ENCODE data around the gene LTBP3. TPM values are rescaled to one million over a fixed set of nuclear protein-coding genes. Genes with fewer than 3 reads are reported as not detected.

Gene LTBP3
- polyA plus RNA-seq, 4 donors, result 96.6 to 137 (median 122) TPM

DNA sequence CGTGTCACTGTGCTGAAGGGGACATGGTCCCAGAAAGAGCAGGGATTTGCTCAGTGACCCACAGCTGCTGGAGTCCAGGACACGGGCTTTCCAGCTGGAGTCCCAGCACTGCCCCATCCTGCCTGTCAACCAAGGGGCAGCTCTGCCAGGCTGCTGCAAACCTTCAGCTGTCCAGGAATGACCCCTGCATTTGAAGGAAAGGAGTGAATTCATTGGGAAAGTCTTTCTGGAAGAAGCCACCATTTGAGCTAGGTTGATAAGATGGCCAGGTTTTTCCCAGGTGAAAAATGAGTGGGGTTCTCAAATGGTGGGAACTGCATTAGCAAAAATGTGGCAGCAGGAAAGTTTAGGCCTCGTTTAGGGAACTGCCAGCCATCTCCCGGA, 28.1 kb upstream of the LTBP3 start:
- no peak for DNase-seq (ENCODE audit: low read depth in 4 of 4, low spot score in 3 of 4)

GRCh38 chr11:65585396-65586246, 27.5 kb upstream of the LTBP3 start:
- no peak for DNase-seq (ENCODE audit: low read depth in 4 of 4, low spot score in 3 of 4)

DNA sequence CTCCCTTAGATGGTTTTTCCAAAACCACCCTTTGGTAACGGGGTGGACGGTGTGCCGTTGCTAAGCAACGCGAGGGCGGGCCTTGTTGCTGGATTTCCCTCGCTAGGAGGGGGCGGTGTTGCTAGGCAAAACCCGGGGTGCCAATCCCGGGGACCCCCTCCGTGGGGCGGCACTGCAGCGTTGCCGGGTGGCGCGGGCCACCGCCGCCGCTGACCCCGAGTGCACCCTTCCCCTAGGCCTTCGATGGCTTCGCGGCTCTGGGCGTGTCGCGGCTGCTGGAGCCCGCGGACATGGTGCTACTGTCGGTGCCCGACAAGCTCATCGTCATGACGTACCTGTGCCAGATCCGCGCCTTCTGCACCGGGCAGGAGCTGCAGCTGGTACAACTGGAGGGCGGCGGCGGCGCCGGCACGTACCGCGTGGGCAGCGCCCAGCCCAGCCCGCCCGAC, 26.6 kb upstream of the LTBP3 start:
- DNase-seq (ENCODE audit: low read depth in 4 of 4, low spot score in 3 of 4), result no peak

DNA sequence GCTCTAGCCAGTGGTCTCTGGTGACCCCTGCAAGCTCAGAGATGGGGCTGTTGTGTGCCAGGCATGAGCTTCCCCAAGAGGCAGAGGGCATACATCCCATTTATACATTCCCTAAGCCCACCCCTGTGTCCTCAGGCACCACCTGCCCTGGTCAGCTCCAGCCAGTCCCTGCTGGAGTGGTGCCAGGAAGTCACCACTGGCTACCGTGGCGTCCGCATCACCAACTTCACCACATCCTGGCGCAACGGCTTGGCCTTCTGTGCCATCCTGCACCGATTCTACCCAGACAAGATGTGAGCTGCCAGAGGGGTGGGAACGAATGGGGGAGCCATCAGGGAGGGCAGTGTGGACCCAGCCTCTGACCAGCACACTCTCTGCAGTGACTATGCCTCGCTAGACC, 25.9 kb upstream of the LTBP3 start:
- DNase-seq (ENCODE audit: low read depth in 4 of 4, low spot score in 3 of 4), result no peak

DNA sequence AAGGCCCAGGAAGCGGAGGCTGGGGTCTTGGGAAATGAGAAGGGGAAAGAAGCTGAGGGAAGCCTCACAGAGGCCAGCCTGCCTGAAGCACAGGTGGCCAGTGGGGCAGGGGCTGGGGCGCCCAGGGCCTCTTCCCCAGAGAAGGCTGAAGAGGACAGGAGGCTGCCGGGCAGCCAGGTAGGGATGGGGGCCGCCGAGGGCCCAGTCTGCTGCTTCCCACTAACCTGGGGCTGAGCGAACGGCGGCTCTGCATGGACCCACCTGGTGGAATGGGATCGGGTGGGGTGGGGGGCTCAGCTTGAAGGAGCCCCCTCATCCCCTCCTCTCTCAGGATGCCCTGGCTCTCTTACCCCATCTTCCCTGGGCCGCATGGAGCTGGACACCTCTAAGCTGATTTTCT, 25.4 kb upstream of the LTBP3 start:
- no peak for DNase-seq (ENCODE audit: low read depth in 4 of 4, low spot score in 3 of 4)

DNA sequence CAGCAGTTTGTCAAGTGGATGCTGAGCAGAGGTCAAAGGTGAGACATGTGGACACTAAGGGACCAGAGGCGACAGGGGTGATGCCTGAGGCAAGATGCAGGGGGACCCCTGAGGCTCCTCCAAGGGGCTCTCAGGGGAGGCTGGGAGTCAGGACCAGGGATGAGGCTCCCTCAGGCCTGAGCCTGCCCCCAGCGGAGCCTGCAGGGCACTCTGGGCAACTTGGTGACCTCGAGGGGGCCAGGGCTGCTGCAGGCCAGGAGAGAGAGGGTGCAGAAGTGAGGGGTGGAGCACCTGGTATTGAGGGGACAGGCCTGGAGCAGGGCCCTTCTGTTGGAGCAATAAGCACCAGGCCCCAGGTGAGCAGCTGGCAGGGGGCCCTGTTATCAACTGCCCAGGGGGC, 23.8 kb upstream of the LTBP3 start:
- no peak for DNase-seq (ENCODE audit: low read depth in 4 of 4, low spot score in 3 of 4)

DNA sequence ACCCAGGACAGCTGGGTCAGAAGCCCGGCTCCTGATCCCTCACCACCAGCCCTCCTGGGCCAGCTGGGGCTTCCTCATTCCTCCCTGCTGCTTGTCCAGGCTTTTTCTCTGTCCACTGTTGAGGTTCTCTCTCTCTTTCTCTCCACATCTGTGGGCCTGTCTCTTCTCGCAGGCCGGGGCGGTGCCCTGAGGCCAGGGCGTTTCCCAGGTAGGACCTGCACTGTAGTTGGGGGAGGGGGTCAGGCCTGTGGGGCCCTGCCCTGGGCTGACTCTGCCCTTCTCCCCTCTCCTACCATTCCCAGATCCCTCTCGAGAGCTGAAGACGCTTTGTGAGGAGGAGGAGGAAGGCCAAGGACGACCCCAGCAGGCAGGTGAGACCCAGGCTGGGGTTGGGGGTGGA, 22.6 kb upstream of the LTBP3 start:
- no peak for DNase-seq (ENCODE audit: low read depth in 4 of 4, low spot score in 3 of 4)

GRCh38 chr11:65580031-65580692, 22.0 kb upstream of the LTBP3 start:
- DNase-seq (ENCODE audit: low read depth in 4 of 4, low spot score in 3 of 4), result no peak

GRCh38 chr11:65579291-65579690, 21.1 kb upstream of the LTBP3 start:
- DNase-seq (ENCODE audit: low read depth in 4 of 4, low spot score in 3 of 4), result no peak

DNA sequence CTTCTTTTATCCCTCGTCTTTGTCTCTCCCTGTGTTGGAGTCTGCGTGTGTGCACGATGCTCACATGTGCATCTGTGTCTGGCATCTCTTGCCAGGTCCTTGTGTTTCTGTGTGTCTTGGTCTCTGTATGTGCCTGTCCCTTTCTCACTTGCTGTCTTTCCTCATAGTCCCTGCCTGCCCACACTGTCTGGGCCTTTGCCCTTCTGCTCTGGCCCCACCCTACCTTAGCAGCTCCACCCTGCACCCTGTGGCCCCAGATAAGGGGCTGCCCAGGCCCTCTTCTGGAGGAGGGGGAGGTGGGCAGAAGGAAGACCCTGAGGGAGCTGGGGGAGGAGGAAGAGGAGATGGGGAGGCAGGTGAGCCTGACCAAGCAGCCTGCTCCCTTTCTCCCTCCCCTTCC, 20.5 kb upstream of the LTBP3 start:
- no peak for DNase-seq (ENCODE audit: low read depth in 4 of 4, low spot score in 3 of 4)

DNA sequence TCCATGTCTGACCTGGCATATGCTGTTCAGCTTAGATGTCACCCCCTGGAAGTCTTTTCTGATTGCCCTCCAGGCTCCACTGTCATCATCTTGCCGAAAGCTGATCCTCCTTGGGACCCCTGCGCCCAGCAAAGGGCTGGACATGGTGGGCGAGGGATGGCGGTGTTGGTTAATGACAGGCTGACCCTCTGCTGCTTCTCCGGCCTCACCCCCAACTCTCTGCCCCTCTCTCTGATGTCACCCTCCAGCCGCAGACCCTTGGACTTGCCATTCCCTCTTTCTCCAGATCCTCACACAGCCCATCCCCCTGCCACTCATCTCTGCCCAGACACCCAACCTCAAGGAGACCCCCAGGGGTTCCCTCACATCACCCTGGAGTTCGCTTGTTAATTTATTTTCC, 20.0 kb upstream of the LTBP3 start:
- no peak for DNase-seq (ENCODE audit: low read depth in 4 of 4, low spot score in 3 of 4)

DNA sequence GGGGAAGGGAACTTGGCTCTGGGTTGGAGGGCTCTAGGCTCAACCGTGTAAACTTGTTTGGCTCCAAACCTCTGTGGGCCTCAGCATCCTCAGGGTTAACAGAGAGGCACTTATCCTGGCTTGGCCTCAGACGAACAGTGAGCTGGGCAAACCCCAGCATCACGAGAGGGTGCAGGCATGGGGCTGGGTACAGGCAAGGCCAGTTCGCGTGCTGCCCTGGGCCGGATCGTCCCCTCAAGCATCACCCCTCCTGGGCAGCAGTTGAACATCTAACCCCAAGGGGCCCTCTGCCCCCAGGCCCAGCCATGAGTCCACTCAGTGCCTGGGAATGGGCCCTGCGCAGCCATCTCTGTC, 19.6 kb upstream of the LTBP3 start:
- no peak for DNase-seq (ENCODE audit: low read depth in 4 of 4, low spot score in 3 of 4)

DNA sequence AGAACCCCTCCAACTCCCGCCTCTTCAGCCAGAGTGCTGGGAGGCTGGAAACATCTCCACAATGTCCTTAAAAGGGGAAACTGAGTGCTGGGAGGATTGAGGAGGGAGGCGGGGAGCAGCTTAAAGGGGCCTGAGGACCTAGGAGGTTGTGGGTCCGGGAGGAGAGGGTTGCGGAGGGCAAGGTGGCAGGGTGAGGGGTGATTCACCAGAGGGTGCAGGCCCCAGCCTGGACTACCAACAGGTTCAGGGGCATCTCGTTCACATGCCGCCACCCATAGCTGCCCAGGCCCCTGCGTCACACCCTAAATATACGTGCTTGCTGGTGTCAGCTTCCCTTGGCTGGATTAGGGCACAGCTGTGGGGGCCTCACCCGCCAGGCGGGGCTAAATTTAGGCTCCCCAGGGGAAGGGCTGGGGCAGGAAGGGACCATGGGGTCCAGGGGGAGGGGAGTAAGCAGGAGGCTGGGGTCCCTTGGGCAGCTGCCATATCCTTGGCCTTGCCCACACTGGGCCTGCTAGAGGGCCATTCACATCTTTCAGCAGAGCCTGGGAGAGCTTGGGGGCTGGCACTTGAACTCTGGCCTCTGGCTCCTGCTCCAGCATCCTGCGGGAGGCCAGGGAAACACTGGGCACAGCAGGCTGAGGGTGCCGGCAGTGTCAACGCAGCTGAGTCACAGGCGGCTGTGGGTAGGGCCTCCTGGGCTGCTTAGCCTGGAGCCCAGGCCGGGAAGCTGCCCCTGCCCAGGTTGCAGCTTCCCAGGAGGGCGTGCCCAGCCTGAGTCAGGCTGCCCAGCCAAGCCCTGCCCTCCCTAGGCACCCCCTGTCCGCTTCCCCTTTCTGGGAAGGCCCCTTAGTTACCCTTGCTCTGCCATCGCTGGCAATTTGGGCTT, 19.0 kb upstream of the LTBP3 start:
- no peak for DNase-seq (ENCODE audit: low read depth in 4 of 4, low spot score in 3 of 4)

DNA sequence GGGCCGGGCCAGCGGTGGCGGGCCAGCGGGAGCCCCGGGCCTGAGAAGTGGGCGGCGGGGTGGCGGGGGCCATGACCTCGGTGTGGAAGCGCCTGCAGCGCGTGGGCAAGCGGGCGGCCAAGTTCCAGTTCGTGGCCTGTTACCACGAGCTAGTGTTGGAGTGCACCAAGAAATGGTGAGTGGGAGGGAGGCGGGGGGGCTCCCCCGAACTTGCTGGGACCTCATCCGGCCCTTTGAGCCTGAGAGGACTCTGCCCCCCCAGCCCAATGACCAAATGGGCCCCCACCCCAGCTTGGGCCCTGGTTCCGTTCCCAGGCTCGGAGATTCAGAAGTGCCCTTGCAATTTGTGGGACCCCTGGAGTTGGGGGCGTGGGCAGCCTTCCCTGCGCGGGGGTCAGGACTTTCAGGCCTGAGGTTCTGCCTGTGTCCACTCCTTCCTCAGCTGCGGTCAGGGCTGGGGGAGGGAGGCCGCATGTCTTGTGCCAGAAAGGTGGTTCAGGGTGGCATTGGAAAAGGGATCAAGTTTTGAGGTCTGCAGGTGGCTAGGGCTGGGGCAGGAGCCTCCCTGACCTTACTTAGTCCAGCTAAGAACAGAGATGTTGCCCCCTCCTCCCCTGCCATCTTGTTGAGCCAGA, 18.2 kb upstream of the LTBP3 start:
- DNase-seq (ENCODE audit: low read depth in 4 of 4, low spot score in 3 of 4), result no peak

DNA sequence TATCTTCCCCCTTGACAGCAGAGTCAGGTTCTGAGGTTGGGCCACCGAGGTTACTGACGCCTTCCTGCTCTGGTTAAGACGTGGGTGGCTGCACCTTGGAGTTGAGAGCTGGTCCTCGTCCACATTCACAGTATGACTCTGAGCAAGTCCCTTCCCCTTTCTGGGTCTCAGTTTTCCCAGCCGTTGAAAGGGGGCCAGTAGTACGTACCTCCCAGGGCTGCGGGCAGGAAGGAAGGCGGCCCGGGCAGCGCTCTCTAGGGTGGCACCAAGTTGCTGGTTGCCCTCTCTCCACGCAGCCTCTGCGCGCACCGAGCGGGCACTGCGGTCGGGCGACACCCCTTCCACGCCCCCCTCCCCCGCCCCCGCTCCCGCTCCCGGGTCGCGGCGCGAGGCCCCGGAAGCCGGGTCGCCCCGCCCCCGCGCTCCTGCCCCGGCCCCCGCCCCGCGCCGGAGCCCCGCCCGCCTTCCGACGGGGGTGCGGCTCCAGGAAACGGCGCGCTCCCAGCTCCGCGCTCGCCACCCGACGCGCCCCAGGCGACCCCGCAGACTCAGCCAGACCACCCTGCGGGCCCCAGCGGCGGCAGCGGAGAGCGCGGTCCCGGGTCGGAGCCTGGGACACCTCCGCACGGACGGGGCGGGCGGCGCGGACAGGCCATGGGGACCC, 17.5 kb upstream of the LTBP3 start, which contains the start of gene EHBP1L1:
TSS of gene EHBP1L1 (plus strand) at position 486 of the 664 bp plus-strand sequence. CDS start 250 bp downstream, outside the sequence.
- DNase-seq (ENCODE audit: low read depth in 4 of 4, low spot score in 3 of 4), result no peak

GRCh38 chr11:65574811-65575567, 16.8 kb upstream of the LTBP3 start:
- no peak for DNase-seq (ENCODE audit: low read depth in 4 of 4, low spot score in 3 of 4)

- DNase-seq (ENCODE audit: low read depth in 4 of 4, low spot score in 3 of 4), result peak in 3 of 4 donors; percentile 73 to 76 (median 75)
These were observed 16.1 kb upstream of the LTBP3 start for GRCh38 chr11:65574109-65574810.

- DNase-seq (ENCODE audit: low read depth in 4 of 4, low spot score in 3 of 4), result no peak
These were observed 15.4 kb upstream of the LTBP3 start for GRCh38 chr11:65573391-65574079.
